ENCODE measurements around the gene ACOT7.
A peak's percentile ranks its signal among the peaks of the same experiment; 100 is the strongest.
"Not testable (repeated sequence)": the region's sequence is repeated elsewhere in the genome, so short reads cannot be mapped to it uniquely, and the experiment has no call there.

ACOT7 gene

DNA sequence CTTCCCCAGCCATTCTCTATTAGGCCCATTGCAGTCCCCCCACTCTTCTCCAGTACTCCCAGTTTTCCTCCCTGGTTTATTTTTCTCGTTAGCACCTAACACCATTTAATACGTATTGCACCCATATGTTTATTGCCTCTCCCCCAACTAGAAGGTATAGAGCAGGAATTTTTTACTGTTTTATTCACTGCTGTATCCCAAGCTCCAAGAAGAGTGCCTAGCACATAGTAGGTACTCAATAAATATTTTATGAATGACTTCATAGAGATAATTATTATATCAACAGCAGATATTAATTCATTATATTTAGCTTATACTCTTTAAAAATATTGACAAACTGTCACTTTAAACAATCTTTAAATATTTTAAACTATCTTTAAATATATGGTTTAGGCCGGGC lies 5.7 kb upstream of the ACOT7 start:
- peaks cover under 1 to 1% of the 10 kb centered on the region in 2 experiments for H3K4me1 ChIP-seq (ENCODE audit: control insufficient read depth in 1 of 2, insufficient read depth in 1 of 2, low read depth in 1 of 2, low read length in 1 of 2)
- TF ChIP-seq CTCF (IDR thresholded peaks at IDR 0.05): no peak
- no peaks in the 10 kb centered on the region for H3K9me3 ChIP-seq
- H3K27ac ChIP-seq: no peak overlapping the region
- H3K4me3 ChIP-seq (ENCODE audit: low read depth in 1 of 2, low read length in 1 of 2): no peak overlapping the region
- H3K36me3 ChIP-seq: no peaks in the 10 kb centered on the region
- H3K27me3 ChIP-seq: peaks cover 32% of the 10 kb centered on the region

GRCh38 chr1:6397844-6398441 lies 4.4 kb upstream of the ACOT7 start:
- Histone ChIP-seq H3K4me1 (ENCODE audit: control insufficient read depth in 1 of 2, insufficient read depth in 1 of 2, low read depth in 1 of 2, low read length in 1 of 2) (peaks cover 7 to 10% of the 10 kb centered on the region in 2 experiments), H3K27me3 (peaks cover 42% of the 10 kb centered on the region)

DNA sequence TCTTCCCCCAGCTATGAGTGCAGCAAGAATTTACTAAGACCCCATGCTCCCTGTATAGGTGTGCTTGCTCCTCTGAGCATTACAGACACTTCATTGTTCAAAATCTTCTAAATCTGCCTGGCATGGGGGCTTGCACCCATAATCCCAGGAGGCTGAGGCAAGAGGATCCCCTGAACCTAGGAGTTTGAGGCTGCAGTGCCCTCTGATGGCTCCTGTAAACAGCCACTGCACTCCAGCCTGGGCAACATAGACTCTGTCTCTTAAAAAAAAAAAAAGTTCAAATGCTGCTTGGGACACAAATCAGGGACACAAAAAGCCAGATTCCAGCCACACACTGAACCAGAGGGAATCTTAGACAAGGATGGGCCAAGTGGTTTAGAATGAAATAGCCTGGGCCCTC lies 3.4 kb upstream of the ACOT7 start:
- Histone ChIP-seq H3K9me3 (no peaks in the 10 kb centered on the region), H3K27ac (no peak overlapping the region), H3K27me3 (peaks cover 51% of the 10 kb centered on the region), H3K4me3 (ENCODE audit: low read depth in 1 of 2, low read length in 1 of 2) (no peak overlapping the region), H3K36me3 (no peaks in the 10 kb centered on the region), H3K4me1 (ENCODE audit: control insufficient read depth in 1 of 2, insufficient read depth in 1 of 2, low read depth in 1 of 2, low read length in 1 of 2) (peaks cover 16 to 19% of the 10 kb centered on the region in 2 experiments)
- TF ChIP-seq CTCF (IDR thresholded peaks at IDR 0.05): no peak

More at GRCh38 chr1:6397844-6398441, 4.4 kb upstream of the ACOT7 start:
- H3K9me3 ChIP-seq: no peaks in the 10 kb centered on the region
- no peak for TF ChIP-seq CTCF (IDR thresholded peaks at IDR 0.05)
- H3K36me3 ChIP-seq: no peaks in the 10 kb centered on the region
- no peak overlapping the region for H3K4me3 ChIP-seq (ENCODE audit: low read depth in 1 of 2, low read length in 1 of 2)
- H3K27ac ChIP-seq: no peak overlapping the region

GRCh38 chr1:6395781-6396244 lies 2.2 kb upstream of the ACOT7 start:
- not testable (repeated sequence) for H3K36me3 ChIP-seq; H3K27ac ChIP-seq; H3K4me3 ChIP-seq (ENCODE audit: low read depth in 1 of 2, low read length in 1 of 2); H3K9me3 ChIP-seq
- peaks cover 63% of the 10 kb centered on the region for H3K27me3 ChIP-seq
- H3K4me1 ChIP-seq (ENCODE audit: control insufficient read depth in 1 of 2, insufficient read depth in 1 of 2, low read depth in 1 of 2, low read length in 1 of 2): peaks cover 17 to 21% of the 10 kb centered on the region in 2 experiments

DNA sequence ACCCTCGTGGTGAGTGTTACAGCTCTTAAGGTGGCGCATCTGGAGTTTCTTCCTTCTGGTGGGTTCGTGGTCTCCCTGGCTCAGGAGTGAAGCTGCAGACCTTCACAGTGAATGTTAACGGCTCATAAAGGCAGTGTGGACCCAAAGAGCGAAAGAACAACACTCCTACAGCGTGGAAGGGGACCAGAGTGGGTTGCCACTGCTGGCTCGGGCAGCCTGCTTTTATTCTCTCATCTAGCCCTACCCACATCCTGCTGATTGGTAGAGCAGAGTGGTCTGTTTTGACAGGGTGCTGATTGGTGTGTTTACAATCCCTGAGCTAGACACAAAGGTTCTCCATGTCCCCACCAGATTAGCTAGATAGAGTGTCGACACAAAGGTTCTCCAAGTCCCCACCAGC lies 1.6 kb upstream of the ACOT7 start:
- not testable (repeated sequence) for H3K4me3 ChIP-seq (ENCODE audit: low read depth in 1 of 2, low read length in 1 of 2); H3K9me3 ChIP-seq; H3K36me3 ChIP-seq; H3K27ac ChIP-seq
- peaks cover 17 to 21% of the 10 kb centered on the region in 2 experiments for H3K4me1 ChIP-seq (ENCODE audit: control insufficient read depth in 1 of 2, insufficient read depth in 1 of 2, low read depth in 1 of 2, low read length in 1 of 2)
- peaks cover 65% of the 10 kb centered on the region for H3K27me3 ChIP-seq

DNA sequence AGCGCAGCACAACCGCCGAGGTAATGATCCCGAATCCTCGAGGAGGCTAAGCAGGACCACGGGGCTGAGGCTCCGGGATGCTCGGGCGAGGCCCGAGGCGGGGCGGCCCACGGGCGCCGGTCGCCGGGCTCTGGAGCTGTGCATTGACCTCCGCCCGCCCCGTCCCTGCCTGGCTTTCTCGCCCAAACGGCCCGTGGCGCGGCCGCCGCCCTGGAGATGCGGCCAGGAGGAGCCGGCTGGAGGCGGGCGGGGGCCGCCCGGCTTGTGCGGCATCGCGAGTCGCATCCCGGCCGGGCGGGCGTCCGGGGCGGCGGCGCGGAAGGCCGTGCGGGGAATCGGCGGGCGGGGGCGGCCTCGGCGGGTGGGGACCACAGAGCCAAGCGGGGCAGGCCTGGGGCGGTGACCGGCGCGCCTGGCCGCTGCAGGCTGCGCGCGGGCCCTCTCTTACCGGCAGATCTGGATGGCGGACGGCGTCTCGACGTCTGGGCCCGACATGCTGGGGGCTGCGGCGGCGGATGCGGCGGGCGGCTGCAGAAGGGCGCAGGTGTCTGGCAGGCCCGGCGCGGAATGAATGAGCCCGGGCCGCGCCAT lies 663 bp downstream of the ACOT7 start:
- H3K4me1 ChIP-seq (ENCODE audit: control insufficient read depth in 1 of 2, insufficient read depth in 1 of 2, low read depth in 1 of 2, low read length in 1 of 2): peaks cover 17 to 21% of the 10 kb centered on the region in 2 experiments
- H3K4me3 ChIP-seq (ENCODE audit: low read depth in 1 of 2, low read length in 1 of 2): peak overlapping the region; percentile 25 to 65
- no peak for TF ChIP-seq CTCF (IDR thresholded peaks at IDR 0.05)
- H3K27me3 ChIP-seq: peaks cover 65% of the 10 kb centered on the region
- H3K27ac ChIP-seq: no peak overlapping the region
- H3K36me3 ChIP-seq: no peaks in the 10 kb centered on the region
- H3K9me3 ChIP-seq: no peaks in the 10 kb centered on the region
